Ovary (tissue), 3 donors: ENCODE results near the gene DCDC2C.

ENCODE experiments used
- POLR2A ChIP-seq: fragments of 450-650 bp; IDR thresholded peaks from one replicate; pipeline ENCODE4 v1.6.1; 2017; ENCODE audit warnings: antibody characterized with exemption, mild to moderate bottlenecking, moderate library complexity
- TF ChIP-seq, protein P1 (sequence below), 3 donors: fragments of 450-650 bp in 2 of 3; fragments of 200-600 bp in 1 of 3; IDR thresholded peaks; one replicate each; pipeline versions ENCODE4 v1.5.1 to v1.8.0; 2016 to 2022; ENCODE audit warnings: antibody characterized with exemption in 3 of 3, mild to moderate bottlenecking in 1 of 3
- donor health status: DM: no; HTN: no; CAD: no.

DNA sequence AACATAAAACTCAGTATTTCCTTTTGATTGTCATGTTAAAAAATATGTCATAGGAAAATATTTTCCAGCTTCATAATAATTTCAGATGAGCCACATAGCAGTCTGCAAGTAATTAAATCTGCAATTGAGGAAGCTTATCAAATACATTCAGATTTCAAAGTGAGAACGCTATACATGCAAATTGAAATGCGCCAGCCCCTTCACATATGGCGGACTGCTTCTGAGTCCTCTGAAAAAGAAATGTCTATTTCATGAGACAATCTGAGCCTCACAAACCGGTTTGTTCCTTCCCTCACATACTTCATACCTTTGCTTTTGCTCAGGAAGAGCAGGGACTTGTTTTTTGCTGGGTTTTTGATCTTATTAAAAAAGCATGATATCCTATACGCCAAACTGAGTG is 2.3 kb upstream of the DCDC2C start:
- TF ChIP-seq POLR2A = no peak
- TF ChIP-seq, protein P1, sequence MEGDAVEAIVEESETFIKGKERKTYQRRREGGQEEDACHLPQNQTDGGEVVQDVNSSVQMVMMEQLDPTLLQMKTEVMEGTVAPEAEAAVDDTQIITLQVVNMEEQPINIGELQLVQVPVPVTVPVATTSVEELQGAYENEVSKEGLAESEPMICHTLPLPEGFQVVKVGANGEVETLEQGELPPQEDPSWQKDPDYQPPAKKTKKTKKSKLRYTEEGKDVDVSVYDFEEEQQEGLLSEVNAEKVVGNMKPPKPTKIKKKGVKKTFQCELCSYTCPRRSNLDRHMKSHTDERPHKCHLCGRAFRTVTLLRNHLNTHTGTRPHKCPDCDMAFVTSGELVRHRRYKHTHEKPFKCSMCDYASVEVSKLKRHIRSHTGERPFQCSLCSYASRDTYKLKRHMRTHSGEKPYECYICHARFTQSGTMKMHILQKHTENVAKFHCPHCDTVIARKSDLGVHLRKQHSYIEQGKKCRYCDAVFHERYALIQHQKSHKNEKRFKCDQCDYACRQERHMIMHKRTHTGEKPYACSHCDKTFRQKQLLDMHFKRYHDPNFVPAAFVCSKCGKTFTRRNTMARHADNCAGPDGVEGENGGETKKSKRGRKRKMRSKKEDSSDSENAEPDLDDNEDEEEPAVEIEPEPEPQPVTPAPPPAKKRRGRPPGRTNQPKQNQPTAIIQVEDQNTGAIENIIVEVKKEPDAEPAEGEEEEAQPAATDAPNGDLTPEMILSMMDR (IDR thresholded peaks at IDR 0.05) = no peak
